ENCODE data around the gene SEZ6. TPM values are rescaled to one million over a fixed set of nuclear protein-coding genes. Genes with fewer than 3 reads are reported as not detected.

SEZ6 gene
- total RNA-seq, 1 experiment from 2014 or later = not detected

DNA sequence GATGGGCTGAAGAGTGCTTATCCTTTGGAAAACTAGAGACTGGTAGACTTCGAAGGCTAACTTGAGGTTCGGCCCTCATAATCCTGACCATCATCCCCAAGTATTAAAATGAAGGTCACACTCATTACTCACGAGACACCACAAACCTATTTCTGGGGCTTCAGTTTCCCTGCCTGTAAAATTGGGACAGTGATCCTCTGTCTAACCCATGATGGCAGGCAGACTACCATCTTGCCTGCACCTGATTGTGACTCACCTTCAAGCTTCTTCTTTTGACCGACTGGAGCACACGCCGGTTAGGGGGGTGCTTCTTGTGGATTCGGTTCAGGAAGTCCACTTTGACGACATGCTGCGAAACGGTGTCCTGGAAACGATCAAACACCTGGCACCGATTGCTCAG is 88.8 kb downstream of the SEZ6 start:
- ChIA-PET CTCF (interaction anchor here (0.7 to 2.8 kb wide), 13 partner anchors 9 to 190 kb away, joined by 3 to 22 read pairs (median 4); partner anchors contain the start of genes FLOT2 and TLCD1), POLR2A (interaction anchor here (0.7 to 1.0 kb wide), 2 partner anchors 10 to 190 kb away, joined by 4 read pairs; no protein-coding TSS in a partner anchor)
- H3K4me3 Mint-ChIP-seq (ENCODE audit: unreplicated experiment) = no peak overlapping the region
- H3K36me3 Mint-ChIP-seq (ENCODE audit: insufficient read depth, unreplicated experiment) = peaks cover 99% of the 10 kb centered on the region
- TF ChIP-seq, protein P1, sequence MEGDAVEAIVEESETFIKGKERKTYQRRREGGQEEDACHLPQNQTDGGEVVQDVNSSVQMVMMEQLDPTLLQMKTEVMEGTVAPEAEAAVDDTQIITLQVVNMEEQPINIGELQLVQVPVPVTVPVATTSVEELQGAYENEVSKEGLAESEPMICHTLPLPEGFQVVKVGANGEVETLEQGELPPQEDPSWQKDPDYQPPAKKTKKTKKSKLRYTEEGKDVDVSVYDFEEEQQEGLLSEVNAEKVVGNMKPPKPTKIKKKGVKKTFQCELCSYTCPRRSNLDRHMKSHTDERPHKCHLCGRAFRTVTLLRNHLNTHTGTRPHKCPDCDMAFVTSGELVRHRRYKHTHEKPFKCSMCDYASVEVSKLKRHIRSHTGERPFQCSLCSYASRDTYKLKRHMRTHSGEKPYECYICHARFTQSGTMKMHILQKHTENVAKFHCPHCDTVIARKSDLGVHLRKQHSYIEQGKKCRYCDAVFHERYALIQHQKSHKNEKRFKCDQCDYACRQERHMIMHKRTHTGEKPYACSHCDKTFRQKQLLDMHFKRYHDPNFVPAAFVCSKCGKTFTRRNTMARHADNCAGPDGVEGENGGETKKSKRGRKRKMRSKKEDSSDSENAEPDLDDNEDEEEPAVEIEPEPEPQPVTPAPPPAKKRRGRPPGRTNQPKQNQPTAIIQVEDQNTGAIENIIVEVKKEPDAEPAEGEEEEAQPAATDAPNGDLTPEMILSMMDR (IDR thresholded peaks at IDR 0.05; ENCODE audit: unreplicated experiment) = no peak
- peaks cover 9% of the 10 kb centered on the region for H3K4me1 Mint-ChIP-seq (ENCODE audit: insufficient read depth, unreplicated experiment)
- no TSS peak for BruUV-seq (replicated peaks)
- H3K9me3 Mint-ChIP-seq (ENCODE audit: unreplicated experiment) = peaks cover 10% of the 10 kb centered on the region
- intact Hi-C loops (cut with micrococcal nuclease) = loop anchor here (5.0 kb wide), 1 partner anchor 155 kb away; no protein-coding TSS in a partner anchor
- H3K27me3 Mint-ChIP-seq (ENCODE audit: insufficient read depth, unreplicated experiment) = no peaks in the 10 kb centered on the region
- H3K27ac Mint-ChIP-seq (ENCODE audit: low read depth, unreplicated experiment) = no peak overlapping the region
- no peak for DNase-seq (ENCODE audit: unreplicated experiment)

DNA sequence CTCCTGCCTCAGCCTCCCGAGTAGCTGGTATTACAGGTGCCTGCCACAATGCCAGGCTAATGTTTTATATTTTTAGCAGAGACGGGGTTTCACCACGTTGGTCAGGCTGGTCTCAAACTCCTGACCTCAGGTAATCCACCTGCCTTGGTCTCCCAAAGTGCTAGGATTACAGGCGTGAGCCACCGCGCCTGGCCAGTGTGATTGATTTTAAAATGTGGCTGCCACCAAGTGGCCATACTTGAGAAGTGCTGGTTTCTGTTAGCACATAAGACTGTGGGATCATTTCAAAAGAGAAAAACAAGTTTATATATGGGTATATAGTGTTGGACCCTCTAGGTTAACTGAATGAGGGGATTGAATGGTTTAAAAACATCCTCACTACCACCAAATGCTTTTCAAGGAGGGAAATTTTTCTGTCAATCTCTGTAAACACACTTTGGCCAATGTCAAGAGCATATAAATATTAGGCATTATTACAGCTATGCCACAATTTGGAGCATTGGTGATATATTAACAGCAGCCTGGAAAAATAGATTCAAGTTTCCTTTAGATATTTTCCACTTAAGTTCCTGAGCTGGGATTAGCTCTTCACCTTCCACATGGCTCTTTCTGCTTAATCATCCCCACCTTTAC is 89.4 kb downstream of the SEZ6 start:
- Mint-ChIP-seq H3K4me1 (ENCODE audit: insufficient read depth, unreplicated experiment) (peaks cover 9% of the 10 kb centered on the region), H3K36me3 (ENCODE audit: insufficient read depth, unreplicated experiment) (peaks cover 99% of the 10 kb centered on the region), H3K27ac (ENCODE audit: low read depth, unreplicated experiment) (no peak overlapping the region), H3K4me3 (ENCODE audit: unreplicated experiment) (no peak overlapping the region), H3K27me3 (ENCODE audit: insufficient read depth, unreplicated experiment) (no peaks in the 10 kb centered on the region), H3K9me3 (ENCODE audit: unreplicated experiment) (peaks cover 10% of the 10 kb centered on the region)
- DNase-seq (ENCODE audit: unreplicated experiment) = no peak
- ChIA-PET POLR2A (interaction anchor here (0.7 to 1.0 kb wide), 2 partner anchors 11 to 190 kb away, joined by 4 read pairs; no protein-coding TSS in a partner anchor), CTCF (interaction anchor here (0.6 to 2.8 kb wide), 15 partner anchors 9 to 190 kb away, joined by 3 to 22 read pairs (median 4); partner anchors contain the start of genes FLOT2 and TLCD1)
- intact Hi-C loops (cut with micrococcal nuclease) = loop anchor here (5.0 kb wide), 1 partner anchor 154 kb away; no protein-coding TSS in a partner anchor
- BruUV-seq (replicated peaks) = no TSS peak
- TF ChIP-seq, protein P1 (IDR thresholded peaks at IDR 0.05; ENCODE audit: unreplicated experiment) = peak; percentile 53

DNA sequence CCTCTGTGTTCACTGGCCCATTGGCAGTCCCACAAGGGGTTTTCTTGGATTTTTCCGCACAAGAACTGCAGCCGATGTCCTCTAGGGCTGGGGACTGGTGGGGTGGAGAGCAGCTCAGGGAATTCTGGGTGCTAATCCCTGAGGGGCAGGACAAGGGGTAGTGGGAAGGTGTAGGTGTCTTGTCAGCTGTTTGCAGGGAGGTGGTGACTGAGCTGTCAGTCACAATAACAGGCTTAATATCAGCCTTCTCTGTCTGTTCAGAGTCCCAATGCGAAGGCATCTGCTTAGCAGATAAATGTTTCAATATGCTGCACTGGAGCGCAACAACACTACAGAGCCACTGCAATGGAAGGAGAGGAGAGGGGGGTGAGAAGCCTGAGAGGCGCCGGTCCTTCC is 92.9 kb downstream of the SEZ6 start:
- DNase-seq (ENCODE audit: unreplicated experiment) = no peak
- no TSS peak for BruUV-seq (replicated peaks)
- Mint-ChIP-seq H3K9me3 (ENCODE audit: unreplicated experiment) (peaks cover 10% of the 10 kb centered on the region), H3K27me3 (ENCODE audit: insufficient read depth, unreplicated experiment) (no peaks in the 10 kb centered on the region), H3K36me3 (ENCODE audit: insufficient read depth, unreplicated experiment) (peaks cover 92% of the 10 kb centered on the region), H3K4me1 (ENCODE audit: insufficient read depth, unreplicated experiment) (peaks cover 15% of the 10 kb centered on the region), H3K4me3 (ENCODE audit: unreplicated experiment) (no peak overlapping the region), H3K27ac (ENCODE audit: low read depth, unreplicated experiment) (peak overlapping the region; percentile 35)
- intact Hi-C loops (cut with micrococcal nuclease) = no loop called here
- ChIA-PET CTCF (interaction anchor here (0.5 to 1.8 kb wide), 8 partner anchors 9 to 152 kb away, joined by 3 to 8 read pairs (median 4); no protein-coding TSS in a partner anchor), POLR2A (interaction anchor here (1.3 kb wide), 1 partner anchor 10 kb away, joined by 5 read pairs; the partner anchor contains the start of gene DHRS13)
- TF ChIP-seq, protein P1 (IDR thresholded peaks at IDR 0.05; ENCODE audit: unreplicated experiment) = no peak

DNA sequence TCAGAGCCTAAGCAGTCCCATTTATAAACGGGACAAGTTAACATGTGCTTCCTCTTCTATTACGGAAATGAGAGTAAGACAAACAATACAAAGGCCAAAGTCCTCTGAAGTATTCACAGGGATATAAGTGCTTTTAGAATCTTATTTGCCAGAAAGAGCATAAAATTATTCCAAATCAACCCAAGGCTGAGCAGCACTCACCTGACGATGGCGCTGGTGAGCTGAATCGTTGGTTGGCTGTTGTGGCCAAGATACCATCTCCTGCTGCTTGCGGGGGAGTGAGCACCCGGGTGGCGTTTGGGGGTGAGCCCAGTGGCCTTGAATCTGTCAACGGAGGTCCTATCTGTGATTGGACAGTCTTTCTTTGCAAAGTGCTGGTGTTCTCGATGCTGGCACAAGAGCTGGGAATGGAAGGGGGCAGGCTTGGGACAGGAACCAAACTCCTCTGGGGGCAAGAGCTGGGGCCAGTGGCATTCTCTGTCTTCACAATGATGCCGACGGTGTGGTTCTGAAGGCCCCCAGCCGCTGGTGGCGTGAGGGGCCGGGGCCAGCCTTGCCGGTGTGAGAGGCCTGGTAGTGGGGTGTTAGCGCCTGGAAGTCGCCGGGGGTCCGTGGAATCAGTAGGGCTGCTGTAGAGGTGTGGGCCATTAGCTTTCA is 93.4 kb downstream of the SEZ6 start:
- Mint-ChIP-seq H3K27ac (ENCODE audit: low read depth, unreplicated experiment) (peak overlapping the region; percentile 35), H3K9me3 (ENCODE audit: unreplicated experiment) (peaks cover 10% of the 10 kb centered on the region), H3K27me3 (ENCODE audit: insufficient read depth, unreplicated experiment) (no peaks in the 10 kb centered on the region), H3K4me3 (ENCODE audit: unreplicated experiment) (no peak overlapping the region), H3K36me3 (ENCODE audit: insufficient read depth, unreplicated experiment) (peaks cover 90% of the 10 kb centered on the region), H3K4me1 (ENCODE audit: insufficient read depth, unreplicated experiment) (peaks cover 15% of the 10 kb centered on the region)
- TF ChIP-seq, protein P1 (IDR thresholded peaks at IDR 0.05; ENCODE audit: unreplicated experiment) = no peak
- intact Hi-C loops (cut with micrococcal nuclease) = no loop called here
- ChIA-PET CTCF (interaction anchor here (0.5 to 1.8 kb wide), 10 partner anchors 9 to 151 kb away, joined by 3 to 8 read pairs (median 4); partner anchors contain the start of gene FLOT2), POLR2A (interaction anchor here (1.3 kb wide), 1 partner anchor 9 kb away, joined by 5 read pairs; the partner anchor contains the start of gene DHRS13)
- BruUV-seq (replicated peaks) = TSS peak; percentile 27
- no peak for DNase-seq (ENCODE audit: unreplicated experiment)
